GM12801 (cell line): ENCODE measurements around the gene CCDC27.

Source experiments
- CTCF ChIP-seq: IDR thresholded peaks from one replicate; pipeline ENCODE4 v1.5.1; 2011; ENCODE audit warnings: control low read depth; ENCODE audit not compliant: insufficient read length; ENCODE audit errors: extremely low read depth

The CCDC27 gene

GRCh38 chr1:3763351-3764125, 11.3 kb downstream of the CCDC27 start:
- no peak for TF ChIP-seq CTCF

DNA sequence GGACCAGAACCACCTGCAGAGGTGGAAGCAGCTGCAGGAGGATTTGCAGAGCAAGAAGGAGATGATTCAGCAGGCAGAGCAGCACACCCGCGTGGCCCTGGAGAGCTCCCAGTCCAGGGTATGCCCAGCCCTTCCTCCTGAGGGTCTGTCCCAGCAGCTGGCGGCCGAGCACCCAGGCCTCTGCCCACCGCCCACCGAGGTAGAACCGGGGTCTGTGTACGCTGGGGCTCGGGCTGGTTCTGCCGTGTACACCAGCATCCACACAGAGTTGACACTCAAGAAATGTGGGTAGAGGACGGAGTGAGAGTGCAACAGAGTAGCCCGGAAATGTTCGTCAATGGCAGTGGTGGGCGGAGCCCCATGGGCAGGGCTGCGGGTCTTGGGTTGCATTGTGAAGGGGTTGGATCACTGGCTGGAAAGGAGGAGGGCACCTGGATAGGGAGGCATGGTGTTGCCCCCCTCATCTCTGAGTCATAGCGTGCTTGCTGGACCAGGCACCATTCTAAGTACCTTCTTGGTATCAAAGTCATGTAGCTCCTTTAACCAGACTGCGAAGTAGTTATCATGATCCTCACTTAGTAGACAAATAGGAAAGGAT, 15.2 kb downstream of the CCDC27 start:
- TF ChIP-seq CTCF: no peak

DNA sequence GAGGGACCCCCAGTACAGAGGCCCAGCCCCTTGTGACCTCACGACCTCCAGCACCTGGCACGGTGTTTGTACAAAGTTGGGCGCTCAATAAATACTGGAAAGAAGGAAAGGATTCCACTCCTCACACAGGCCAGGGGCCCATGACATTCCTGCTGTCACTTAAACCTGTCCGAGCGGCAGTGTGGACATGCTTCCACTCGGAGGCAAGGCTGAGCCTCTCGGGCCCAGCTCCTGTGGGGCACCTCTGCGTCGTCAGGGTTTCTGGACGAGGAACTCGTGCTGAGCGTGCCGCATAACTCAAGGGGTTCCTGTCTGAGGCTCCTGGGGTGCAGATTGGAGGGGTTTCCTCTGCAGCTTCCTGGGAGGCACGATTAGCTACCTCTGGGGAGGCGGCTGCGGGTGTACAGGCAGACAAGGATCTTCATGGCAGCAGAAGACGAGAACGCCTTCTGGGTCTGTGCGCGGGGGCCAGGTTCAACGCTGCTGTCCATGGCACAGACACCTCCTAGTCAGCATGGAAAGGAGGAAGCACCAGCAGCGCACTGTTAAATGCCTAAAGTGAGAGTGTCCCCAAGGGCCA, 16.7 kb downstream of the CCDC27 start:
- TF ChIP-seq CTCF: no peak

- TF ChIP-seq CTCF: no peak
Observed at GRCh38 chr1:3770047-3770765, 18.0 kb downstream of the CCDC27 start.

- TF ChIP-seq CTCF: no peak
Observed at GRCh38 chr1:3771108-3772026, 19.1 kb downstream of the CCDC27 start.

GRCh38 chr1:3772027-3772714, 19.9 kb downstream of the CCDC27 start:
- no peak for TF ChIP-seq CTCF
